DMS153 treated with DMSO at 0.1 percent for 48 hours (cell line): ENCODE measurements around the gene CTR9.

Experiments
- DNase-seq: peaks from one replicate; lab custom pipeline; 2025; ENCODE audit not compliant: unreplicated experiment; lab: John Stamatoyannopoulos, UW

Gene CTR9

GRCh38 chr11:10742460-10743208, 8.4 kb upstream of the CTR9 start:
- no peak for DNase-seq

GRCh38 chr11:10743354-10744000, 7.6 kb upstream of the CTR9 start:
- DNase-seq = no peak

GRCh38 chr11:10744206-10744605, 6.8 kb upstream of the CTR9 start:
- no peak for DNase-seq

- no peak for DNase-seq
Measured at GRCh38 chr11:10746871-10747270, 4.2 kb upstream of the CTR9 start.

- DNase-seq = no peak
Measured at GRCh38 chr11:10747733-10748132, 3.3 kb upstream of the CTR9 start.

GRCh38 chr11:10749476-10749875, 1.6 kb upstream of the CTR9 start:
- DNase-seq = no peak

- DNase-seq = no peak
Measured at GRCh38 chr11:10751581-10751940, 515 bp downstream of the CTR9 start.

GRCh38 chr11:10752061-10752460, 1.0 kb downstream of the CTR9 start:
- DNase-seq = no peak

GRCh38 chr11:10752486-10752885, 1.4 kb downstream of the CTR9 start:
- DNase-seq = no peak

- peak; percentile 1 for DNase-seq
Measured at GRCh38 chr11:10758957-10759356, 7.9 kb downstream of the CTR9 start.

GRCh38 chr11:10761085-10761698, 10.1 kb downstream of the CTR9 start:
- no peak for DNase-seq

GRCh38 chr11:10762185-10762584, 11.1 kb downstream of the CTR9 start:
- DNase-seq = no peak

- no peak for DNase-seq
Measured at GRCh38 chr11:10762913-10763421, 11.9 kb downstream of the CTR9 start.

- DNase-seq = no peak
Measured at GRCh38 chr11:10763766-10764165, 12.7 kb downstream of the CTR9 start.

GRCh38 chr11:10764412-10764811, 13.4 kb downstream of the CTR9 start:
- no peak for DNase-seq

GRCh38 chr11:10770626-10771254, 19.7 kb downstream of the CTR9 start:
- DNase-seq = no peak

GRCh38 chr11:10771457-10771856, 20.4 kb downstream of the CTR9 start:
- DNase-seq = no peak

- no peak for DNase-seq
Measured at GRCh38 chr11:10774811-10775210, 23.8 kb downstream of the CTR9 start.

- no peak for DNase-seq
Measured at GRCh38 chr11:10777393-10777793, 26.3 kb downstream of the CTR9 start.

GRCh38 chr11:10777806-10778205, 26.8 kb downstream of the CTR9 start:
- no peak for DNase-seq

GRCh38 chr11:10778217-10778970, 27.3 kb downstream of the CTR9 start:
- no peak for DNase-seq
